Measurements from ENCODE around the gene OR12D3. TPM values are rescaled to one million over a fixed set of nuclear protein-coding genes. Genes with fewer than 3 reads are reported as not detected.
"Not testable (repeated sequence)": the region's sequence is repeated elsewhere in the genome, so short reads cannot be mapped to it uniquely, and the experiment has no call there.

OR12D3 gene
- total RNA-seq, 3 donors from 2014 or later: not detected

DNA sequence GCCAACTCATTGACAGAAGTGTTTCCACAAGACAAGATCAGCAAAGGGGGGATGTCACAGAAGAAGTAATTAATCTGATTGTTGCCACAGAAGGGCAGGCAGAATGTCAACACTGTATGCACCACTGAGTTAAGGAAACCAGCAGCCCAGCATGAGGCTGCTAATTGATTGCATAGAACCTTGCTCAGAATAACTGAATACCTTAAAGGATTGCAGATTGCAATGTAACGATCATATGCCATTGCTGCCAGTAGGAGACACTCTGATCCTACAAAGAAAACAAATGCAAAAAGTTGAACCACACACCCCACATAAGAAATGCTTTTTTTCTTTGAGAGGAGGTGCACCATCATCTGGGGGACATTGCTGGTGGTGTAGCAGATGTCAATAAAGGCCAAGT lies 19.5 kb downstream of the OR12D3 start:
- no peaks in the 10 kb centered on the region for H3K4me1 ChIP-seq (ENCODE audit: low read depth)
- H3K36me3 ChIP-seq (ENCODE audit: low read depth): no peaks in the 10 kb centered on the region
- no peaks in the 10 kb centered on the region for H3K9me3 ChIP-seq
- no peak overlapping the region for H3K4me3 ChIP-seq
- TF ChIP-seq, protein P1, sequence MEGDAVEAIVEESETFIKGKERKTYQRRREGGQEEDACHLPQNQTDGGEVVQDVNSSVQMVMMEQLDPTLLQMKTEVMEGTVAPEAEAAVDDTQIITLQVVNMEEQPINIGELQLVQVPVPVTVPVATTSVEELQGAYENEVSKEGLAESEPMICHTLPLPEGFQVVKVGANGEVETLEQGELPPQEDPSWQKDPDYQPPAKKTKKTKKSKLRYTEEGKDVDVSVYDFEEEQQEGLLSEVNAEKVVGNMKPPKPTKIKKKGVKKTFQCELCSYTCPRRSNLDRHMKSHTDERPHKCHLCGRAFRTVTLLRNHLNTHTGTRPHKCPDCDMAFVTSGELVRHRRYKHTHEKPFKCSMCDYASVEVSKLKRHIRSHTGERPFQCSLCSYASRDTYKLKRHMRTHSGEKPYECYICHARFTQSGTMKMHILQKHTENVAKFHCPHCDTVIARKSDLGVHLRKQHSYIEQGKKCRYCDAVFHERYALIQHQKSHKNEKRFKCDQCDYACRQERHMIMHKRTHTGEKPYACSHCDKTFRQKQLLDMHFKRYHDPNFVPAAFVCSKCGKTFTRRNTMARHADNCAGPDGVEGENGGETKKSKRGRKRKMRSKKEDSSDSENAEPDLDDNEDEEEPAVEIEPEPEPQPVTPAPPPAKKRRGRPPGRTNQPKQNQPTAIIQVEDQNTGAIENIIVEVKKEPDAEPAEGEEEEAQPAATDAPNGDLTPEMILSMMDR (IDR thresholded peaks at IDR 0.05): no peak
- intact Hi-C loops (cut with DNase I, micrococcal nuclease): no loop called here
- DNase-seq (no peak), ATAC-seq (no peak)

DNA sequence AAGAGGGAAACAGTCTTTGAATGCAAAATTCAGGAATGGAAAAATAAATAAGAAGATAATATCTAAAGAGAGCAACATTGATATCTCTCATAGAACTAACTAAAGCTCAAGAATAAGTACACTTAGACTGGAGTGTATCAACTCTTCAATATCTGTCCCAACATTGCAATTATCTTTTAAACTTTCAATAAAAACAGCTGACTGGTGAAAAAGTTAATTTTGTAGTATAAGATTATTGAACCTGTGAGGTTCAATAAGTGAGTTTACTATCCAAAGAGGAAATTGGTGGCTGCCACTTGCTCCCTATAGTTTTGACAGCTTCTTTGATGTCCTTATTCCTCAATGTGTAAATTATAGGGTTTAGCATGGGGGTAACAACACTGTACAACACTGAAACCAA lies 20.1 kb downstream of the OR12D3 start:
- H3K4me1 ChIP-seq (ENCODE audit: low read depth): no peaks in the 10 kb centered on the region
- intact Hi-C loops (cut with DNase I, micrococcal nuclease): no loop called here
- ATAC-seq (no peak), DNase-seq (no peak)
- TF ChIP-seq, protein P1 (IDR thresholded peaks at IDR 0.05): no peak
- no peaks in the 10 kb centered on the region for H3K36me3 ChIP-seq (ENCODE audit: low read depth)
- H3K4me3 ChIP-seq: no peak overlapping the region
- H3K9me3 ChIP-seq: no peaks in the 10 kb centered on the region

GRCh38 chr6:29349348-29349747 lies 25.7 kb downstream of the OR12D3 start:
- ATAC-seq; DNase-seq; H3K36me3 ChIP-seq (ENCODE audit: low read depth); intact Hi-C loops (cut with DNase I, micrococcal nuclease); H3K4me3 ChIP-seq; H3K4me1 ChIP-seq (ENCODE audit: low read depth); H3K9me3 ChIP-seq: not testable (repeated sequence)

- intact Hi-C loops (cut with DNase I, micrococcal nuclease): no loop called here
- TF ChIP-seq, protein P1 (IDR thresholded peaks at IDR 0.05): no peak
- H3K9me3 ChIP-seq: no peaks in the 10 kb centered on the region
- no peaks in the 10 kb centered on the region for H3K36me3 ChIP-seq (ENCODE audit: low read depth)
- H3K4me3 ChIP-seq: no peak overlapping the region
- DNase-seq: no peak
- no peaks in the 10 kb centered on the region for H3K4me1 ChIP-seq (ENCODE audit: low read depth)
- ATAC-seq: no peak
Observed at GRCh38 chr6:29345380-29345779, 29.7 kb downstream of the OR12D3 start.

GRCh38 chr6:29336269-29336668 lies 38.8 kb downstream of the OR12D3 start:
- H3K4me1 ChIP-seq (ENCODE audit: low read depth): no peaks in the 10 kb centered on the region
- ATAC-seq: no peak
- H3K9me3 ChIP-seq: no peaks in the 10 kb centered on the region
- no peaks in the 10 kb centered on the region for H3K36me3 ChIP-seq (ENCODE audit: low read depth)
- DNase-seq: no peak
- H3K4me3 ChIP-seq: no peak overlapping the region
- intact Hi-C loops (cut with DNase I, micrococcal nuclease): no loop called here
- TF ChIP-seq, protein P1 (IDR thresholded peaks at IDR 0.05): no peak

DNA sequence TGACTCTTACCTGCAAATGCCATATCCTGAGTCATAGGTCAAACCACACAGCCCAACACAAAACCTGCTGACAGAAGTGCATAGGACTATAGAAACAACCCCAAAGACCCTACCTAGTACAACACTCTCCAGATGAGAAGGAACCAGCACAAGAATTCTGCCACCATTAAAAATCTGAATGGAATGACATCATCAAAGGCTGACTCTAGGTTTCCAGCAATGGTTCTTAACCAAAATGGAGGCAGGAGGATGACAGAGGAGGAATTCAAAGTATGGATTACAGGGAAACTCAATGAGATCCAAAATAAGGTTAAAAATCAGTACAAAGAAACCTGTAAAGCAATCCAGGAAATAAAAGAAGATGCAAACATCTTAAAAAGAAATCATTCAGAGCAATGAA lies 42.4 kb downstream of the OR12D3 start:
- ATAC-seq (no peak), DNase-seq (no peak)
- TF ChIP-seq, protein P1 (IDR thresholded peaks at IDR 0.05): no peak
- intact Hi-C loops (cut with DNase I, micrococcal nuclease): no loop called here
- no peak overlapping the region for H3K4me3 ChIP-seq
- no peaks in the 10 kb centered on the region for H3K9me3 ChIP-seq
- H3K36me3 ChIP-seq (ENCODE audit: low read depth): no peaks in the 10 kb centered on the region
- H3K4me1 ChIP-seq (ENCODE audit: low read depth): no peaks in the 10 kb centered on the region
